ENCODE data around the gene BMP2K. TPM values are rescaled to one million over a fixed set of nuclear protein-coding genes. Genes with fewer than 3 reads are reported as not detected.

The BMP2K gene
- total and polyA plus RNA-seq, 2 experiments from 2014 or later = 8.2 to 32.5 TPM

DNA sequence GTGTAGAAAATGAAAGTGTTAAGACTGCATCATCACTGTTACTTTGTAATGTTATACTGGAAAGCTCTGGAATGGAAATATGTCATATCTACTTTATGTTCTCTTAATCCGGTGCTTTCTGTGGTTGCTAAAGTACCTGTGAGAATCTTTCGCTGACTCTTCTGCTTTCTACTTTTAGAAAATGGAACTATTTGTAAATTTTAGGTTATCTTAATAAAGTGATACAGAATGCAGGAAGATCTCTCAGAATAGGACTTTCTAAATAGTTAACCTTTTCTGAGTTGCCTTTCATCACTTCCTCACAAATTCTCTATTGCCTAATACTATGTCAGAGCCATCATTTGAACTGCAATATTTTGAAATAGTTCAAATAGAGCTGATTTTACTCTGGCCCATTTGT, 69.3 kb downstream of the BMP2K start (continued):
- TF ChIP-seq, protein P1, sequence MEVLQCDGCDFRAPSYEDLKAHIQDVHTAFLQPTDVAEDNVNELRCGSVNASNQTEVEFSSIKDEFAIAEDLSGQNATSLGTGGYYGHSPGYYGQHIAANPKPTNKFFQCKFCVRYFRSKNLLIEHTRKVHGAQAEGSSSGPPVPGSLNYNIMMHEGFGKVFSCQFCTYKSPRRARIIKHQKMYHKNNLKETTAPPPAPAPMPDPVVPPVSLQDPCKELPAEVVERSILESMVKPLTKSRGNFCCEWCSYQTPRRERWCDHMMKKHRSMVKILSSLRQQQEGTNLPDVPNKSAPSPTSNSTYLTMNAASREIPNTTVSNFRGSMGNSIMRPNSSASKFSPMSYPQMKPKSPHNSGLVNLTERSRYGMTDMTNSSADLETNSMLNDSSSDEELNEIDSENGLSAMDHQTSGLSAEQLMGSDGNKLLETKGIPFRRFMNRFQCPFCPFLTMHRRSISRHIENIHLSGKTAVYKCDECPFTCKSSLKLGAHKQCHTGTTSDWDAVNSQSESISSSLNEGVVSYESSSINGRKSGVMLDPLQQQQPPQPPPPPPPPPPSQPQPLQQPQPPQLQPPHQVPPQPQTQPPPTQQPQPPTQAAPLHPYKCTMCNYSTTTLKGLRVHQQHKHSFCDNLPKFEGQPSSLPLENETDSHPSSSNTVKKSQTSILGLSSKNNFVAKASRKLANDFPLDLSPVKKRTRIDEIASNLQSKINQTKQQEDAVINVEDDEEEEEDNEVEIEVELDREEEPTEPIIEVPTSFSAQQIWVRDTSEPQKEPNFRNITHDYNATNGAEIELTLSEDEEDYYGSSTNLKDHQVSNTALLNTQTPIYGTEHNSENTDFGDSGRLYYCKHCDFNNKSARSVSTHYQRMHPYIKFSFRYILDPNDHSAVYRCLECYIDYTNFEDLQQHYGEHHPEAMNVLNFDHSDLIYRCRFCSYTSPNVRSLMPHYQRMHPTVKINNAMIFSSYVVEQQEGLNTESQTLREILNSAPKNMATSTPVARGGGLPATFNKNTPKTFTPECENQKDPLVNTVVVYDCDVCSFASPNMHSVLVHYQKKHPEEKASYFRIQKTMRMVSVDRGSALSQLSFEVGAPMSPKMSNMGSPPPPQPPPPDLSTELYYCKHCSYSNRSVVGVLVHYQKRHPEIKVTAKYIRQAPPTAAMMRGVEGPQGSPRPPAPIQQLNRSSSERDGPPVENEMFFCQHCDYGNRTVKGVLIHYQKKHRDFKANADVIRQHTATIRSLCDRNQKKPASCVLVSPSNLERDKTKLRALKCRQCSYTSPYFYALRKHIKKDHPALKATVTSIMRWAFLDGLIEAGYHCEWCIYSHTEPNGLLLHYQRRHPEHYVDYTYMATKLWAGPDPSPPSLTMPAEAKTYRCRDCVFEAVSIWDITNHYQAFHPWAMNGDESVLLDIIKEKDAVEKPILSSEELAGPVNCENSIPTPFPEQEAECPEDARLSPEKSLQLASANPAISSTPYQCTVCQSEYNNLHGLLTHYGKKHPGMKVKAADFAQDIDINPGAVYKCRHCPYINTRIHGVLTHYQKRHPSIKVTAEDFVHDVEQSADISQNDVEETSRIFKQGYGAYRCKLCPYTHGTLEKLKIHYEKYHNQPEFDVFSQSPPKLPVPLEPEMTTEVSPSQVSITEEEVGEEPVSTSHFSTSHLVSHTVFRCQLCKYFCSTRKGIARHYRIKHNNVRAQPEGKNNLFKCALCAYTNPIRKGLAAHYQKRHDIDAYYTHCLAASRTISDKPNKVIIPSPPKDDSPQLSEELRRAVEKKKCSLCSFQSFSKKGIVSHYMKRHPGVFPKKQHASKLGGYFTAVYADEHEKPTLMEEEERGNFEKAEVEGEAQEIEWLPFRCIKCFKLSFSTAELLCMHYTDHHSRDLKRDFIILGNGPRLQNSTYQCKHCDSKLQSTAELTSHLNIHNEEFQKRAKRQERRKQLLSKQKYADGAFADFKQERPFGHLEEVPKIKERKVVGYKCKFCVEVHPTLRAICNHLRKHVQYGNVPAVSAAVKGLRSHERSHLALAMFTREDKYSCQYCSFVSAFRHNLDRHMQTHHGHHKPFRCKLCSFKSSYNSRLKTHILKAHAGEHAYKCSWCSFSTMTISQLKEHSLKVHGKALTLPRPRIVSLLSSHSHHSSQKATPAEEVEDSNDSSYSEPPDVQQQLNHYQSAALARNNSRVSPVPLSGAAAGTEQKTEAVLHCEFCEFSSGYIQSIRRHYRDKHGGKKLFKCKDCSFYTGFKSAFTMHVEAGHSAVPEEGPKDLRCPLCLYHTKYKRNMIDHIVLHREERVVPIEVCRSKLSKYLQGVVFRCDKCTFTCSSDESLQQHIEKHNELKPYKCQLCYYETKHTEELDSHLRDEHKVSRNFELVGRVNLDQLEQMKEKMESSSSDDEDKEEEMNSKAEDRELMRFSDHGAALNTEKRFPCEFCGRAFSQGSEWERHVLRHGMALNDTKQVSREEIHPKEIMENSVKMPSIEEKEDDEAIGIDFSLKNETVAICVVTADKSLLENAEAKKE (CRISPR knock-in tag; IDR thresholded peaks at IDR 0.05) = no peak
- TF ChIP-seq, protein P2, sequence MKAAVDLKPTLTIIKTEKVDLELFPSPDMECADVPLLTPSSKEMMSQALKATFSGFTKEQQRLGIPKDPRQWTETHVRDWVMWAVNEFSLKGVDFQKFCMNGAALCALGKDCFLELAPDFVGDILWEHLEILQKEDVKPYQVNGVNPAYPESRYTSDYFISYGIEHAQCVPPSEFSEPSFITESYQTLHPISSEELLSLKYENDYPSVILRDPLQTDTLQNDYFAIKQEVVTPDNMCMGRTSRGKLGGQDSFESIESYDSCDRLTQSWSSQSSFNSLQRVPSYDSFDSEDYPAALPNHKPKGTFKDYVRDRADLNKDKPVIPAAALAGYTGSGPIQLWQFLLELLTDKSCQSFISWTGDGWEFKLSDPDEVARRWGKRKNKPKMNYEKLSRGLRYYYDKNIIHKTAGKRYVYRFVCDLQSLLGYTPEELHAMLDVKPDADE (IDR thresholded peaks at IDR 0.05) = no peak
- TF ChIP-seq ZNF114 (CRISPR knock-in tag; IDR thresholded peaks at IDR 0.05) (no peak), STAT1 (IDR thresholded peaks at IDR 0.05; ENCODE audit: unreplicated experiment) (no peak)

- Mint-ChIP-seq H3K27ac (no peak overlapping the region), H3K36me3 (ENCODE audit: low read depth) (no peaks in the 10 kb centered on the region), H3K4me3 (no peak overlapping the region), H3K4me1 (no peaks in the 10 kb centered on the region), H3K27me3 (ENCODE audit: insufficient read depth, low read depth, poor library complexity) (no peaks in the 10 kb centered on the region), H3K9me3 (no peaks in the 10 kb centered on the region)
- Histone ChIP-seq H3K79me2 (replicated peaks; ENCODE audit: insufficient read depth) (no peaks in the 10 kb centered on the region), H3K4me2 (no peak overlapping the region), H3K27me3 (ENCODE audit: insufficient read depth) (no peaks in the 10 kb centered on the region), H3F3A (replicated peaks; ENCODE audit: low read depth) (no peaks in the 10 kb centered on the region), H3K27ac (ENCODE audit: low read depth) (no peak overlapping the region), H3K36me3 (ENCODE audit: insufficient read depth) (no peaks in the 10 kb centered on the region), H2AFZ (no peak overlapping the region), H4K20me1 (replicated peaks; ENCODE audit: insufficient read depth) (no peaks in the 10 kb centered on the region), H3K9me2 (ENCODE audit: insufficient read depth) (no peaks in the 10 kb centered on the region), H3K4me3 (no peak overlapping the region), H3K4me1 (ENCODE audit: insufficient read depth) (no peaks in the 10 kb centered on the region)
- ATAC-seq (no peak), DNase-seq (ENCODE audit: low spot score) (no peak)
- TF ChIP-seq EZH2phosphoT487 (IDR thresholded peaks at IDR 0.05; ENCODE audit: unreplicated experiment) = no peak
- TF ChIP-seq JUNB (IDR thresholded peaks at IDR 0.05; ENCODE audit: unreplicated experiment) = no peak
- no peak for TF ChIP-seq ZNF331 (CRISPR knock-in tag; IDR thresholded peaks at IDR 0.05; ENCODE audit: low read depth)
- TF ChIP-seq ZNF114 (CRISPR knock-in tag; IDR thresholded peaks at IDR 0.05) = no peak
- TF ChIP-seq NANOG (IDR thresholded peaks at IDR 0.05; ENCODE audit: borderline replicate concordance) = no peak
- TF ChIP-seq, protein P2 (IDR thresholded peaks at IDR 0.05) = no peak
- TF ChIP-seq POLR2AphosphoS5 (IDR thresholded peaks at IDR 0.05; ENCODE audit: low read depth) = no peak
- TF ChIP-seq CTCF (conservative IDR thresholded peaks at IDR 0.05; ENCODE audit: low read depth in 2 of 2) = no peak
- no peak for TF ChIP-seq STAT1 (IDR thresholded peaks at IDR 0.05; ENCODE audit: unreplicated experiment)
- TF ChIP-seq EZH2 (IDR thresholded peaks at IDR 0.05; ENCODE audit: low read depth, unreplicated experiment) = no peak
- TF ChIP-seq CREB1 (CRISPR knock-in tag; IDR thresholded peaks at IDR 0.05; ENCODE audit: low read depth) = no peak
These were observed 70.1 kb downstream of the BMP2K start for GRCh38 chr4:78846258-78846657.

Measured in GM23338 (cell line).